HepG2 (cell line): Measurements from ENCODE around the gene DLG2. TPM values are rescaled to one million over a fixed set of nuclear protein-coding genes. Genes with fewer than 3 reads are reported as not detected.

Source experiments
- ATAC-seq: fragments of 200-7000 bp; cut with Tn5 transposase; 3 replicates; pipeline ENCODE4 v1.9.1; 2020; ENCODE audit warnings: mild to moderate bottlenecking, moderate library complexity
- BruUV-seq: library from RNA; stranded (reverse); fragments of 400-500 nt; replicated peaks from 2 replicates; lab custom pipeline; 2021; lab: Mats Ljungman, UMichigan
- CTCF ChIA-PET: fragments of 300-600 bp; formaldehyde crosslinking; extraction: SDS; loops from one replicate; lab custom pipeline; 2021; ENCODE audit warnings: low total read pairs, inconsistent platforms, low intra/inter-chr PET ratio; lab: Yijun Ruan, JAX
- POLR2A ChIA-PET: fragments of 350-600 bp; sonication (Branson Sonifier 250); formaldehyde crosslinking; loops from one replicate; lab custom pipeline; 2020; ENCODE audit warnings: antibody characterized with exemption, inconsistent platforms; lab: Yijun Ruan, JAX
- DNase-seq: peaks from one replicate; pipeline ENCODE4 v3.0.0-alpha.2; 2015; ENCODE audit warnings: low spot score
- FAIRE-seq: peaks from 3 replicates; lab custom pipeline; 2011; peaks lifted over from hg19 to GRCh38; lab: Jason Lieb, UNC
- H2AFZ ChIP-seq: one replicate; pipeline ENCODE4 v1.6.1; 2011; ENCODE audit warnings: low read length, inconsistent platforms
- H3K27ac ChIP-seq: fragments of 300-600 bp; 3 replicates; pipeline ENCODE4 v1.8.0; 2011; ENCODE audit warnings: mixed run types, mild to moderate bottlenecking, mixed read lengths, low read length, inconsistent platforms; ENCODE audit not compliant: insufficient read depth; ENCODE audit errors: extremely low read length
- H3K27me3 ChIP-seq, 2 experiments: fragments of 200-600 bp in 1 of 2; 2 replicates in 1 of 2; 3 replicates in 1 of 2; pipeline versions ENCODE4 v1.6.0 to v1.8.0; 2011; ENCODE audit warnings: low read length in 2 of 2, mild to moderate bottlenecking in 2 of 2, moderate library complexity in 2 of 2, inconsistent platforms in 1 of 2; ENCODE audit not compliant: insufficient read depth in 2 of 2, control insufficient read depth in 1 of 2
- H3K36me3 ChIP-seq, 2 experiments: fragments of 200-600 bp in 1 of 2; replicated peaks in 1 of 2; 2 replicates in 1 of 2; 3 replicates in 1 of 2; pipeline versions ENCODE4 v1.5.1 to v1.8.0; 2011; ENCODE audit warnings: low read length in 2 of 2, inconsistent platforms in 1 of 2; ENCODE audit not compliant: insufficient read depth in 2 of 2, control insufficient read depth in 1 of 2
- H3K4me1 ChIP-seq: 2 replicates; pipeline ENCODE4 v1.5.1; 2012; ENCODE audit warnings: low read length, inconsistent platforms; ENCODE audit not compliant: insufficient read depth
- H3K4me2 ChIP-seq: 2 replicates; pipeline ENCODE4 v1.6.0; 2011; ENCODE audit warnings: low read depth, low read length, inconsistent platforms
- H3K4me3 ChIP-seq, 3 experiments: fragments of 200-600 bp in 1 of 3; sonication (generic), shearing (Covaris generic) in 1 of 3; replicated peaks in 1 of 3; 2 replicates each; pipeline ENCODE4 v1.5.1; 2011 to 2016; ENCODE audit warnings: low read length in 3 of 3, inconsistent platforms in 2 of 3, low read depth in 2 of 3, mild to moderate bottlenecking in 2 of 3, control low read depth in 1 of 3, mixed read lengths in 1 of 3; ENCODE audit not compliant: insufficient read depth in 1 of 3
- H3K79me2 ChIP-seq: one replicate; pipeline ENCODE4 v1.6.1; 2011; ENCODE audit warnings: low read length, inconsistent platforms; ENCODE audit not compliant: insufficient read depth
- H3K9ac ChIP-seq: 2 replicates; pipeline ENCODE4 v1.6.0; 2011; ENCODE audit warnings: mild to moderate bottlenecking, low read depth, low read length, inconsistent platforms; ENCODE audit not compliant: insufficient read depth
- H3K9me3 ChIP-seq: 2 replicates; pipeline ENCODE4 v1.5.1; 2012; ENCODE audit warnings: mild to moderate bottlenecking, low read length
- H4K20me1 ChIP-seq: 2 replicates; pipeline ENCODE4 v1.6.0; 2011; ENCODE audit warnings: inconsistent platforms, mild to moderate bottlenecking, low read length, moderate library complexity; ENCODE audit not compliant: insufficient read depth
- MTA3 ChIP-seq: sonication (generic); formaldehyde crosslinking; IDR thresholded peaks from 2 replicates; pipeline ENCODE4 v1.4.0; 2020; ENCODE audit warnings: missing genetic modification reagents
- ZFP1 ChIP-seq: IDR thresholded peaks from 2 replicates; pipeline ENCODE4 v1.6.1; 2016
- ZNF253 ChIP-seq: sonication (generic); formaldehyde crosslinking; IDR thresholded peaks from 2 replicates; pipeline ENCODE4 v1.8.0; 2022; ENCODE audit warnings: mild to moderate bottlenecking, missing genetic modification reagents, borderline replicate concordance
- ZNF572 ChIP-seq: sonication (generic); formaldehyde crosslinking; IDR thresholded peaks from 2 replicates; pipeline ENCODE4 v1.5.1; 2020; ENCODE audit warnings: mild to moderate bottlenecking, missing genetic modification reagents
- WGBS: methylation state at CpG from one replicate; pipeline ENCODE4 v1.1.6; 2017; ENCODE audit warnings: low lambda C conversion rate; 5-methylcytosine and 5-hydroxymethylcytosine counted together
- in situ Hi-C: cut with HindIII; loops from 2 replicates; pipeline ENCODE4 v1.10.0; 2017; ENCODE audit warnings: low pct_unique_long_range_greater_than_20kb; ENCODE audit not compliant: extremely low pct_ligation_motif_present
- intact Hi-C: fragments of 100-400 bp; cut with micrococcal nuclease; formaldehyde crosslinking; loops from one replicate; pipeline ENCODE4 v1.10.0; 2022; ENCODE audit not compliant: unreplicated experiment
- polyA plus RNA-seq, 8 experiments: library from polyadenylated mRNA; depleted of rRNA in 3 of 8; stranded (reverse) in 7 of 8; unstranded in 1 of 8; fragments of >200 nt; fragmentation: Illumina TruSeq in 4 of 8; extraction: Trizol in 4 of 8; gene quantifications; 2 replicates each; pipeline versions ENCODE4 v1.2.1 to v1.2.3, GENCODE V29; 2011 to 2016; ENCODE audit warnings: low read depth in 4 of 8, missing spikeins in 1 of 8, mixed read lengths in 1 of 8; ENCODE audit not compliant: insufficient read depth in 1 of 8
- total RNA-seq, 5 experiments: library from RNA; depleted of rRNA; stranded (reverse); fragments of >200 nt; fragmentation: Illumina TruSeq; extraction: Trizol; gene quantifications; 2 replicates each; pipeline ENCODE4 v1.2.3, GENCODE V29; 2016; ENCODE audit warnings: low read depth in 1 of 5
- TF ChIP-seq, protein P1 (sequence below): IDR thresholded peaks from 2 replicates; pipeline ENCODE4 v1.6.1; 2016; ENCODE audit warnings: low read depth, missing genetic modification reagents, missing compliant biosample characterization

The DLG2 gene
- total and polyA plus RNA-seq, 2 of the 13 experiments (the other 11 are each of a cell fraction or from before 2014, with no cell fraction given), result 0.46 to 1.0 TPM

DNA sequence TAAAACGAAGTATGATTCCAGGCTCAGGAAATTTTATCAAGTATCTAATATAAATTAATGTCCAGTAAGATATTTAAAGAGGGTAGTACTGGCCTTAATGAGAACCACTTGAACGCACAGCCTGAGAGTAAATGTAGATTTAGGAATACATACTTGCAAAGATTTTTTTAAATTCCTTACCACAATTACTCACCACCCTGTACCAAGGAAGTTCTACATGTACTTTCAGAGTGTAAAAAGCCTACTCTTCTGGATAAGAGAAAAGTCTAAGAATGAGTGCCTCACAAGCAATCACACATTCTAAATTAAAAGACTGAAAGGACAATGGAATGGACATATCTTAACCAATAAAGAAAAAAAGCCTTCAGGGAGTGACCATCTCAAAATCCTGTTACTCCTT is 697.4 kb downstream of the DLG2 start:
- FAIRE-seq (no peak), DNase-seq (no peak), ATAC-seq (no peak)
- Histone ChIP-seq H3K27me3 (no peaks in the 10 kb centered on the region; a peak in 1 of 5 replicates), H3K9me3 (no peaks in the 10 kb centered on the region), H3K9ac (no peak overlapping the region), H4K20me1 (no peaks in the 10 kb centered on the region), H3K27ac (no peak overlapping the region), H3K4me3 (no peak overlapping the region), H3K4me1 (no peaks in the 10 kb centered on the region), H3K79me2 (no peaks in the 10 kb centered on the region), H3K4me2 (no peak overlapping the region), H3K36me3 (no peaks in the 10 kb centered on the region), H2AFZ (no peak overlapping the region)
- WGBS, result 17% methylated on average over 2 of the region's 2 CpGs
- TF ChIP-seq MTA3 (CRISPR knock-in tag) (no peak), ZFP1 (no peak), ZNF572 (CRISPR knock-in tag) (no peak), ZNF253 (CRISPR knock-in tag) (no peak)
- TF ChIP-seq, protein P1, sequence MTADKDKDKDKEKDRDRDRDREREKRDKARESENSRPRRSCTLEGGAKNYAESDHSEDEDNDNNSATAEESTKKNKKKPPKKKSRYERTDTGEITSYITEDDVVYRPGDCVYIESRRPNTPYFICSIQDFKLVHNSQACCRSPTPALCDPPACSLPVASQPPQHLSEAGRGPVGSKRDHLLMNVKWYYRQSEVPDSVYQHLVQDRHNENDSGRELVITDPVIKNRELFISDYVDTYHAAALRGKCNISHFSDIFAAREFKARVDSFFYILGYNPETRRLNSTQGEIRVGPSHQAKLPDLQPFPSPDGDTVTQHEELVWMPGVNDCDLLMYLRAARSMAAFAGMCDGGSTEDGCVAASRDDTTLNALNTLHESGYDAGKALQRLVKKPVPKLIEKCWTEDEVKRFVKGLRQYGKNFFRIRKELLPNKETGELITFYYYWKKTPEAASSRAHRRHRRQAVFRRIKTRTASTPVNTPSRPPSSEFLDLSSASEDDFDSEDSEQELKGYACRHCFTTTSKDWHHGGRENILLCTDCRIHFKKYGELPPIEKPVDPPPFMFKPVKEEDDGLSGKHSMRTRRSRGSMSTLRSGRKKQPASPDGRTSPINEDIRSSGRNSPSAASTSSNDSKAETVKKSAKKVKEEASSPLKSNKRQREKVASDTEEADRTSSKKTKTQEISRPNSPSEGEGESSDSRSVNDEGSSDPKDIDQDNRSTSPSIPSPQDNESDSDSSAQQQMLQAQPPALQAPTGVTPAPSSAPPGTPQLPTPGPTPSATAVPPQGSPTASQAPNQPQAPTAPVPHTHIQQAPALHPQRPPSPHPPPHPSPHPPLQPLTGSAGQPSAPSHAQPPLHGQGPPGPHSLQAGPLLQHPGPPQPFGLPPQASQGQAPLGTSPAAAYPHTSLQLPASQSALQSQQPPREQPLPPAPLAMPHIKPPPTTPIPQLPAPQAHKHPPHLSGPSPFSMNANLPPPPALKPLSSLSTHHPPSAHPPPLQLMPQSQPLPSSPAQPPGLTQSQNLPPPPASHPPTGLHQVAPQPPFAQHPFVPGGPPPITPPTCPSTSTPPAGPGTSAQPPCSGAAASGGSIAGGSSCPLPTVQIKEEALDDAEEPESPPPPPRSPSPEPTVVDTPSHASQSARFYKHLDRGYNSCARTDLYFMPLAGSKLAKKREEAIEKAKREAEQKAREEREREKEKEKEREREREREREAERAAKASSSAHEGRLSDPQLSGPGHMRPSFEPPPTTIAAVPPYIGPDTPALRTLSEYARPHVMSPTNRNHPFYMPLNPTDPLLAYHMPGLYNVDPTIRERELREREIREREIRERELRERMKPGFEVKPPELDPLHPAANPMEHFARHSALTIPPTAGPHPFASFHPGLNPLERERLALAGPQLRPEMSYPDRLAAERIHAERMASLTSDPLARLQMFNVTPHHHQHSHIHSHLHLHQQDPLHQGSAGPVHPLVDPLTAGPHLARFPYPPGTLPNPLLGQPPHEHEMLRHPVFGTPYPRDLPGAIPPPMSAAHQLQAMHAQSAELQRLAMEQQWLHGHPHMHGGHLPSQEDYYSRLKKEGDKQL, result no peak
- in situ Hi-C loops (no loop called here), intact Hi-C loops (no loop called here)
- ChIA-PET POLR2A (no interaction called here), CTCF (no interaction called here)
- no TSS peak for BruUV-seq
